ENCODE data around the gene LAMA4. TPM values are rescaled to one million over a fixed set of nuclear protein-coding genes. Genes with fewer than 3 reads are reported as not detected.
"Not testable (repeated sequence)": the region's sequence is repeated elsewhere in the genome, so short reads cannot be mapped to it uniquely, and the experiment has no call there.

LAMA4 gene
- total RNA-seq, 2 donors from 2014 or later = 12.4 to 31.8 TPM

DNA sequence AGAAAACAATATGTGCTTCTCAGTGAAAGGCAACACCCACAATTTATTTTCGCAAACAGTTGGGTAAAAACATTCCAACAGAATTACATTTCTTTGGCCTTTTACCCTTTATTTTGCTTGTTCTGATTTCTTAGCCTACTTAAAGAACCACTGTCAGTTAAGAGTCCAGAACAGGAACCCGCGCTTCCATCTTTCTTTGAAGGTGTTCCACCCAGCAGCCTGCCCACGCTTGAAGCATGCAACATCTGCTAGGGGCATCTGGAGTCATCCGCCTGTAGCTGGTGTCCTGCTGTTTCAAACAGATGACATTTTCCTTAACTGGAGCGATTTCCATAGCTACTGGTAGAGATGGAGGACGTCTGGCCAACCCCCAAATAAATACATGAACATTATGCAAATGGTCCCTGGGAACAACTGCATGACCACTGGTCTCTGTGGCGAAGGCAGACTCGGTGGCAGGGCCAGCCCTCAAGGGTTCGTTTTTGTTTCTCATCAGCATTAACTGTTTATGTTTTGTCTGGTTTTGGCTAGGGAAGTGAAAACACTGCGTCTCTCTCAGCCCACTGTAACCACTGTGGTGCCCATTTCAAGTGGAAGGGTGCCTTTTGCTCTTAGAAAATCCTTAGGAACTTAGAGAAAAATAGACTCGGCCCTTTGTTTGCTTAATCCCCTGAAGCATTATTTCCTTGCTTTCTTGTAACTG, 51.6 kb downstream of the LAMA4 start:
- no peak for ATAC-seq
- DNase-seq = no peak
- intact Hi-C loops (cut with DNase I, micrococcal nuclease) = no loop called here

DNA sequence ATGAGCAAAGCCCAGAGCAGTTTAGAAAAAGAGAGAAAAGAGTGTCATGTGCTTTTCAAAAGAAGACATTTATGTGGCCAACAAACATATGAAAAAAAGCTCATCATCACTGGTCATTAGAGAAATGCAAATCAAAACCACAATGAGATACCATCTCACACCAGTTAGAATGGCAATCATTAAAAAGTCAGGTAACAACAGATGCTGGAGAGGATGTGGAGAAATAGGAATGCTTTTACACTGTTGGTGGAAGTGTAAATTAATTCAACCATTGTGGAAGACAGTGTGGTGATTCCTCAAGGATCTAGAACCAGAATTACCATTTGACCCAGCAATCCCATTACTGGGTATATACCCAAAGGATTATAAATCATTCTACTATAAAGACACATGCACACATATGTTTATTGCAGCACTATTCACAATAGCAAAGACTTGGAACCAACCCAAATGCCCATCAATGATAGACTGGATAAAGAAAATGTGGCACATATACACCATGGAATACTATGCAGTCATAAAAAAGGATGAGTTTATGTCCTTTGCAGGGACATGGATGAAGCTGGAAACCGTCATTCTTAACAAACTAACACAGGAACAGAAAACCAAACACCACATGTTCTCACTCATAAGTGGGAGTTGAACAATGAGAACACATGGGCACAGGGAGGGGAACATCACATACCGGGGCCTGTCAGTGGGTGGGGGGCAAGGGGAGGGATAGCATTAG, 54.0 kb downstream of the LAMA4 start:
- DNase-seq; ATAC-seq; intact Hi-C loops (cut with DNase I, micrococcal nuclease): not testable (repeated sequence)

DNA sequence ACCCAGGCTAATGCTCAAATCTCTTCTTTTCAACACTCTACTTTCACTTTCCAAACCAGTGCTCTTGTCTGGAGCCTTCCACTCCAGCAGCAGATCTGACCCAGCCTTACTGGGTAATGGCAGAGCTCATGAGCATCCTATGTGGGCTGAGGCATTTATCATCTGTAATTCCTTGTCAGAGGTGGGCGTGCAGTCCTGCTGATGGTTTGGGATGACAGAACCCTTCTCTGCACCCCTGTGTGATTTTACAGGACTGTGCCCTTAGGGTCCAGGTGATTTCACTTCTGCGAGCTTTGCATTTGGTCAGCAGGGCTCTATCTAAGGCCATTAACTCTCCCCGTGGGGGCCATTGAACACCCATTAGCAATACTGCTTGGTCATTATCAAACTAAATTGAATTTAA, 55.4 kb downstream of the LAMA4 start:
- no peak for ATAC-seq
- intact Hi-C loops (cut with DNase I, micrococcal nuclease) = no loop called here
- DNase-seq = no peak

DNA sequence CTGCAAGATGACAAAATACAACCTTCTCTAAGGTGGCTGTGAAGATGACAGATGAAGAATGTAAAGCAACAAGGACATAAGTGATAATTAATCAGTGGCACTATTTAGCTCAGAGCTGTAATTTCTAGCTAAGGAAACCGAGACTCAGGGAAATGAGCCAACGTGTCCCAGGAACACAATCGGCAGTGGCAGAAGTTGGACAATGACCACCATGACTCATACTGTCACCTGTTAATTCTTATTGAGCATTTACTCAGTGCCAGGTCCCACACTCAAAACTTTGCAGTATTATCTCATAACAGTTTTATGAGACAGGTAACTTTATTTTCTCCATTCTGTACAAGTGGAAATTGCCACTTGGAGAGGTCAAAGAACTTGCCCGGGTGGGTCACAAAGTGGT, 55.8 kb downstream of the LAMA4 start:
- intact Hi-C loops (cut with DNase I, micrococcal nuclease) = no loop called here
- no peak for ATAC-seq
- no peak for DNase-seq

DNA sequence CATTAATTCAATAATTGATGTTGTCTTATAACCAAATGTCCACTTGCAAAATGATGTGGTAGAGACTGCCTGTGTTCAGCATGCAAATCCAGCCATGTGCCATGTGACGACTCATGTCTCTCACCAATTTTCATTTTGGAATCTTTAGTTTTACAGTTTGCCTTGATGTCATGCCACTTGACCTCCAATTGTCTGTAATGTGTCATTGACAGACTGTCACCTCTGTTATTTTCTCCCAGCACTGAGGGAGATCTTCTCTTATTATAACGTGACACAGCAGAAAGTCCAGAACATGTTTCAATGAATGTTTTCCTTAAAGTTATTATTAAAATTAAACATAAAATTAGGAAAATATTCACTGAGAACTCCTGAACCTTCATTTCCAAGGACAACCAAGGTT, 56.7 kb downstream of the LAMA4 start:
- DNase-seq = no peak
- ATAC-seq = no peak
- intact Hi-C loops (cut with DNase I, micrococcal nuclease) = no loop called here

DNA sequence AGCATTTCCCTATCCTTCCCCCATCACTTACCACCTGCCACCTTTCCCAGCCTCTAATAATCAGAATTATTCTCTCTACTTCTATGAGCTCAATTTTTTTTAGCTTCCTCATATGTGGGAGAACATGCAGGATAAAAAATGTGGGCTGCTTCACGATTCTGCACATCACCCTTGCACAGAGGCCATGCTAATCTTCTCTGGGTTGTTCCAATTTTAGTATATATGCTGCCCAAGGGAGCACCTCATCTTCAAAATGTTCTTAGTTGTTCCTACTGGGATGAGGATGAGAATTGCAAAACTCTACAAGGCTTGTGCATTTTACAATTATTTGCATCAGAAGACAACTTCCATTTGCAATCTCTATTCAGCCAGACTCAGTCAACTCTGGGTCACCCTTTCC, 58.1 kb downstream of the LAMA4 start:
- no peak for ATAC-seq
- intact Hi-C loops (cut with DNase I, micrococcal nuclease) = no loop called here
- DNase-seq = no peak

DNA sequence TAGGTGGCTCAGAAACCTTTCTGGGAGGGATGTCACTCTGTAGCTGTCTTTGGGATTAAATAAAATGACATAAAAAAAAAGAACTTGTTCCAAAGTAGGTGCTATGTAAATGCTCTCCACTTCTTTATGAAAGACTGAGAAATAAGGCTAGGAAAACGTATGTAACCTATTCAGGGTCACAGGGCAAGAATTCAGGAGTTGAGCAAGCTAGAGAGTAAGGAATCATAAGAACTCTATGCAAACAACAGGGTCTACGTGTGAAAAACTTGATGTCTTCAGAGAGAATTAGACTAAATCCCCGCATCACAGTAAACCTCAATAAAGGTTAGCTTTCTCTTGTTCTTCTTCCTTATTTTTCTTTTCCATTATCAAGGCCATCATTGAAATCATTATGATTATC, 59.2 kb downstream of the LAMA4 start:
- DNase-seq (no peak), ATAC-seq (no peak)
- intact Hi-C loops (cut with DNase I, micrococcal nuclease) = no loop called here

DNA sequence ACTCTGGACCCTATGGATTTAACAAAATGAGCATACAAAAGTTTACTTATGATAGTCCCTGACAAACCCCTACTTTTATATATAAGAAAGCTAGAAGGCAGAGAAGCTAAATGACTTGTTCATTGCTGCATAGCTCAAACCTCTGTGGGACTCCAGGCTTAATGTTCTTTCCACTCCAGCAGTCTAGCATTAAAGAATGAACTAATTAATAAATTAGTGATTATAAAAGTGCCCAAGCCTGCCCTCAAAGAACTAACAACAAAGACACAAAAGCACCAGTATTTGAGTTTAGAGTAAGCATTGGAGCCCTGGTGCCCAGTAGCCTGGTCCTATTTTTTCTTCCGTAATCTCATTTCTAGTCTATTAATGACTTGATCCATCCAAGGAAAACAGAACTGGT, 59.9 kb downstream of the LAMA4 start:
- intact Hi-C loops (cut with DNase I, micrococcal nuclease) = no loop called here
- ATAC-seq (no peak), DNase-seq (no peak)

DNA sequence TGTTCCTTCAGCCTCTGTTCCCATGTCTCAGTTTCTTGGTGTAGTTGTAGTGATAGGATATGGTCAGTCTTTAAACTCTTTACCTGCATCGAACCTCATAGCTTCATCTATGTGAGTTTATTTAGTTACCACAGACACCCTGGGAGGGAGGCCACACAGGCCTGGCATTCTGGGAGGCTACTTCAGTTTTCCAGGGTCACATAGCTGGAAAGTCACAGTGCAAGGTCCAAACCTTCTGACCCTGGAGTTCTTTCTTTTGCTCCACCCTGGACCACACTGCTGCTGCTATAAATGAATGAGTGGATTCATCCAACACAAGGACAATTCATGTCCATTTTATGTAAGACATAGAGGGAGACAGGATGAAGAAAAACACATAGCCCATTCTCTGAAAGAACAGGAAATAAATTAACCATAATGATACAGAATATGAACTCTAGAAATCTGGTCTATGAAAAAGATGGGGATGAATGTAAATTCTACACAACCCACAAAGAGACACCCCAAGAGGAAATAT, 60.8 kb downstream of the LAMA4 start:
- intact Hi-C loops (cut with DNase I, micrococcal nuclease) = no loop called here
- no peak for ATAC-seq

DNA sequence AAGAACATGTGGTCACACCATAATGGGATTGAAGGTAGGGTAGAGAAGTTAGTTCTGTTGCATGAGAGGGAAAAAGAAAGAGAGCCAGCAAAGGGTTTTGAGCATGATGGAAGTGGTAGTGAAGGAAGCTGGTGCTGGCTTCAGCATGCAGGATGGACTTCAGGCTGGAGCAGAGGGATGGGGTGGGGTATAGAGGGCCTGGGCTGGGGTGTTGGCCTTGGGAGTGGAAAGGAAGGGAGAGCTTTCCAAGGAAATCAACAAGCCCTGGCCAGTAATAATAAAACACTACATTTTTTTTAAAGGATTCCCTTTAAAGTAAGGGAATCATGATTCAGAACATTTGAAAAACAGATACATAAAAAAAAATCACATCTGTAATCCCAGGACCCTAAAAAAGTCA, 61.2 kb downstream of the LAMA4 start:
- no peak for DNase-seq
- intact Hi-C loops (cut with DNase I, micrococcal nuclease) = no loop called here

More for the DNA sequence above, 60.8 kb downstream of the LAMA4 start:
- DNase-seq = no peak

DNA sequence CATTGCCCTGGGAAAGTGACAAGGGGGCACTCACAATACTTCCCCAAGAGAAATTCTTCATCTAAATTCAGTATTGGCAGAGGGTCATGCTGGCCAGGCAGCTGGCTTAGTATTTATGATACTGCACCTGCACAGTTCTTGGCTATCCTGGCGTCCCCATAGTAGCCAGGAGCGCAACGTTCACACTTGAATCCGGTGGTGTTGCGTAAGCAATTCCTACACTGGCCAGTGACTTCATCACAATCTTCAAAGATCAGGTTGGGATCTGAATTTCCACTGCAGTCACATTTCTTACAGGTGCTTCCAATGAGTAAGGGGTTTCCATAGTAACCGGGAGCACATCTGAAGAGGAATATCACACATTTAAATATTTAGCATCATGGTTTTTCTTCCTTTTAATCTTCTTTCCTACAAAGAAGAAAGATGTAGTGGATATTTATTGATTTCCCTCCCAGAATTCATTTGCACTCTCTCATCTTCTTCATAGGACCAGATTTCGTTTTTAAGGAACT, 62.8 kb downstream of the LAMA4 start:
- intact Hi-C loops (cut with DNase I, micrococcal nuclease) = no loop called here
- no peak for ATAC-seq
- no peak for DNase-seq

More for the DNA sequence above, 61.2 kb downstream of the LAMA4 start:
- ATAC-seq = no peak

DNA sequence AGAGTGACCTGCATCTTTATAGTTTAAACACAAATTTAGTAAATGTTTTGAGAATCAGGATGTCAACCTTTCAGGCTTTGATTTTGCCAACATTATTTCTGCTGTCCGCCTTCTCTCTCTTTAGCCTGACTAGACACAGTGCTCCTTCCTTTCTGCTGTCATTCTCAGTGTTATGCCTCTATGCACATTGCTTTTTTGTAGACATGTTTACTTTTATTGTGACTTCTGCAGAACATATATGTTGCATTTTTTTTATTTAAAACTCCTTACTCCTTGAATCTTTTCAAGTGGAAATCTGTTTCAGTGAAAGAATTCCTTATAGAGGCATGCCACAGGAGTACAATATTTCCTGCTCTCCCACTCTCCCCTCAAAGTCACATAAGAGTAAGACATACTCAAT, 64.2 kb downstream of the LAMA4 start:
- intact Hi-C loops (cut with DNase I, micrococcal nuclease) = no loop called here
- DNase-seq (no peak), ATAC-seq (no peak)

DNA sequence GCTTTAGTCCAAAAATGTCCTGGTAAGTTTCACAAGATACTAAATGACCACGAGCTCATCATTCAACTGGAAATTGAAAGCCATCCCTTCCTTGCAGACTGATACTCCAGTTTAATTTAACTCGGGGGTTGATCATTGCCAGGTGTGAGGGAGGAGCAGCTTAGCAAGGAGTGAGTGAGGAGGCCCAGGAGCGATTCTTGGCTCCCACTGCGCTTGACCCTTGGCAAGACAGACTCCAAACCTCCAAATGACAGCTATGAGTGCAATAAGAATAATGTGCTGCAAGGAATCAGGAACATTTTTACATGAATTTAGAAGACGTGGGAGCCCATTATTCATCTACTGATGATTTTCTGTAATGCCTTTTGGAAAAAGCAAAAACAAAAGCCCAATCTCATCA, 64.9 kb downstream of the LAMA4 start:
- ATAC-seq (no peak), DNase-seq (no peak)
- intact Hi-C loops (cut with DNase I, micrococcal nuclease) = loop anchor here (5.0 to 10.0 kb wide), 2 partner anchors 65 to 103 kb away; partner anchors contain the start of gene LAMA4 (in 1 of the 2)

DNA sequence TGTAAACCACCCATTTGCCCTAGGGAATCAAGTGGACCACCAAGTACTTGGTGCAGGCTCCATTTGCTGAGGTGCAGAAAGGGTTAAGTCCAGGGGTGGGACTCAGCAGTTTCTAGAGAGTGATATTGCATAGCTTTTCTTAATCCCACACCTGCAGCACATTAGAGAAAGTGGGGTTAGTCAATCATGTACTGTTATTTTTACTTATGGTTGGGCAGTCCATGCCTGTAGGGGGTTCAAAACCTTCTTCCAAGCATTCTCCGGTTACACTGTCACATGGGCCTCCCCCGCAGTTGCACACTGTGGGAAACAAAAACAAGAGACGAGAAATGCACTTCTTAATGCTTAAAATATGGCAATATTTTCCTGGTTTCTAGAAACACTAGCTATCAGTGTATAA, 65.5 kb downstream of the LAMA4 start:
- intact Hi-C loops (cut with DNase I, micrococcal nuclease) = loop anchor here (5.0 to 10.0 kb wide), 2 partner anchors 66 to 103 kb away; partner anchors contain the start of gene LAMA4 (in 1 of the 2)
- ATAC-seq = no peak

DNA sequence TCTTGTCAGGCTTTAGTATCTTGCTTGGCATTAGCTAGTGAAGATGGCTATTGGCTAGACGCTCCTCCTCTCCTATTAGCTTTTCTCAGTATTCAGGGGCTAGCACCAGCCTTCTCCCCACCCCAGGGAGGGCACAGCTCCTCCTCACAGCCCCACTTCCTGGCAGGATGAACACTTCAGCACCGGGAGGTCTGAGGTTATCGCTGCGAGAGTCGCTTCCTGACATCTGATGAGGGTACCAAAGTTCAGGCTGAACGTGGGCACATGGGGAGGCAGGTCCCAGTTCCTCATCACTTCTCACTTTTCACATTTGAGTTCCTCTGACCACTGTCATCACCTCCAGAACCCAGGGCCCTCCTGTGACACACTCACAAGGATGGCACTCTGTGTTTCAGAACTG, 66.6 kb downstream of the LAMA4 start:
- ATAC-seq = no peak
- no peak for DNase-seq
- intact Hi-C loops (cut with DNase I, micrococcal nuclease) = loop anchor here (5.0 to 10.0 kb wide), 2 partner anchors 67 to 105 kb away; partner anchors contain the start of gene LAMA4 (in 1 of the 2)

More for the DNA sequence above, 65.5 kb downstream of the LAMA4 start:
- DNase-seq = no peak

DNA sequence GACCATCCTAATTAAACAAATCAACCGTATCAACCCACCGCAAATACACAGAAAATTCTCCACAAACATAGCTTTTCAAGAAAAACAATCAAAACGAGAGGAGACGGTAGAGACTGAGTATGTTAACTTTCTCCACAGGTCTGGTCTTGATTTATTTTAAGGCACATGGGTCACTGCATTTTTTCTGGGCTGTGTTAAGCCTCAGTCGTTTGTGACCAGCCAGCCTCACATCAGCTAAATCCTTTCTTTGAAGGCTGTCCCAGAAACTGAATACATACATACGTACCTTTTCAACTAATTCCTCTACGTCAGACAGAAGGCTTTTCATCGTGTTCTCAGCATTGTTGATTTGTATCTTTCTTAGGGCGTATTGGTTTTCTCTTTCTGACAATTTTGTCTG, 69.4 kb downstream of the LAMA4 start:
- intact Hi-C loops (cut with DNase I, micrococcal nuclease) = loop anchor here (5.0 to 10.0 kb wide), 3 partner anchors 70 to 127 kb away; partner anchors contain the start of gene LAMA4 (in 1 of the 2)
- ATAC-seq (no peak), DNase-seq (no peak)

DNA sequence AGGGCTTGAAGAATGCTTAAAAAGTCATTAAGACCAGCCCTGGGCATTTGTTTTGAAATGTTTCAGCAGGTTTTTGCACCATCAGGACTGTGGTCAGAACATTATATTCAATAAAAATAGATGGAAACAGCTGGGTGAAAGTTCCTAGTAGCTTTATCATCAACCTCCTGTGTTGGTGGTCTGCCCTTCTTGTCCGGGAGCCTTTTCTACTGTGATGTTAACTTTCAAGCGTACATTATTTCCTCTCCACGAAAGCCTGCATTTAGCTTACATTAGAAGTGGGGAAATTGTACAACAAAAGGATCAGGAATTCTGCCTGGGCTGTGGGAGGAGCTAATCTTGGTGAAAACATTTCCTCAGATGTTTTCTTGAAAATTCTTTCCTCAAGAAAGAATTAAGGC, 71.1 kb downstream of the LAMA4 start:
- ATAC-seq (no peak), DNase-seq (no peak)
- intact Hi-C loops (cut with DNase I, micrococcal nuclease) = loop anchor here in 1 of 2 donors (5.0 to 10.0 kb wide), 2 partner anchors 72 to 129 kb away; partner anchors contain the start of gene LAMA4

DNA sequence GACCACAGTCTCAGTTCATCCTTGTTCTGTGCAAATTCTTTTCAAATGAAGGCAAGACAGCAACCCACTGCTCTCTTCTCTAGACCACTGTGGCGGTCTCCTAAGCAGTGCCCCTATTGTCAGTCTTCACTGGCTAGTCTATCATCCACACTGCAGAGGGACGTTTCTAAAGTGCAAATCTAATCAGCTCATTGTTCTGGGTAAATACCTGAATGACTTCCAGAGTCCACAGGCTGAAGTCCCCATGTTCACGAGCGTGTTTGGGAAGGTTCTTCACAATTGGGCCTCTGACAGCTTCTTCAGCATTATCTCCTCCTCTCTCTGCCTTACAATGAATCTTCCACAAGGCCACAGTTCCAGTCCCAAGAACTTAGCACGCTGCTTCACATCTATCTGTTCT, 73.2 kb downstream of the LAMA4 start:
- DNase-seq = no peak
- no peak for ATAC-seq
- intact Hi-C loops (cut with DNase I, micrococcal nuclease) = loop anchor here in 1 of 2 donors (5.0 to 10.0 kb wide), 2 partner anchors 74 to 131 kb away; partner anchors contain the start of gene LAMA4

DNA sequence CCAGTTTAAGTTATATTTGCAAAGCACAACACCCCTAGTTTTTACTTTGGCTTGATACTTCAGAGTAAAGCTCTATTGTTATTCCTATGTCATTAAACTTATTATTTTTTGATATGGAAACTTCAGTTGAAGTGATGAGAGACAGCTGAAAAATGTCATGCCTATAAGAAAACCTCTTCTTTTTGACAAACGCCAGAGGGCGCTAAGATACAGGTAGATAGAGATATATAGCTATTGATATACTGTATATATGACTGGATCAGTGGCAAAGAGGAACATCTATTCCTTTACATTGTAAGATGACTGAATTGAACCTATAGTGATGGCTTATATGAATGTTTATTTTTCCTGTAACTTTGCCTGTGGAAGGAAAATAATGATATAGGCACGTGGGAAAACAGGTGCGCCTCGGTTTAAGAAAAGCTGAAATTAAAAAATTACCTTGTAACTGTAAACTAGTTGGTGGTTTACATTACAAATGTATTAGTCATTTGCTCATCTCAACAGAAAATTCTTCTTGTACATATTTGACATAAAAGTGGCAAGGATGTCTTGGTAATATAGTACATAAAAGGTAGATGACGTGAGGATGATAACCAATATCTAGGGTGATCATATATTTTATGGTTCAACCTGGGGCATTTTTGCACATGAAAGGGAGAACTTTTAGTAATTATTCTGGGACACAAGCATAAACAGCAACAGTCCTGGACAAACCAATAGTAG, 74.1 kb downstream of the LAMA4 start:
- intact Hi-C loops (cut with DNase I, micrococcal nuclease) = loop anchor here in 1 of 2 donors (5.0 to 10.0 kb wide), 2 partner anchors 75 to 132 kb away; partner anchors contain the start of gene LAMA4
- ATAC-seq = peak; percentile 46
- peak in 1 of 2 donors; percentile 31 for DNase-seq
